HG03342 (cell line): ENCODE data around the gene HIBCH.

Experiments
- ATAC-seq: cut with Tn5 transposase; IDR thresholded peaks from one replicate; pipeline ENCODE4 v1.9.1; 2021; ENCODE audit warnings: mild to moderate bottlenecking, moderate library complexity; ENCODE audit not compliant: unreplicated experiment

Gene HIBCH

DNA sequence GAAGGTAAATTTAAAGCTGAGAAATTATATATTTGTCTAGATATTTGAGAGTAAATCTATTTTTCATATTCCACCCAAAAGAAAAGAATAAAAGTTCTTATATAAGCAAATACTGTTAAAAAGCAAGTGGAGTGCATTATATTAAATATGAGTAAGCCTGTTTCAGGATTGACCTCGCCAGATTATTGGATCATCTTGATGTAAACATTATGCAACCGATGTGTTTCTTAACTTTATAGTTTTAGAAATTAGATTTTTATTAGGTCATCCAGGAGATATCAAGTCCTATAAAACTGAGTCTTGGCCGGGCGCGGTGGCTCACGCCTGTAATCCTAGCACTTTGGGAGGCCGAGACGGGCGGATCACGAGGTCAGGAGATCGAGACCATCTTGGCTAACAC lies 156.8 kb downstream of the HIBCH start:
- no peak for ATAC-seq

DNA sequence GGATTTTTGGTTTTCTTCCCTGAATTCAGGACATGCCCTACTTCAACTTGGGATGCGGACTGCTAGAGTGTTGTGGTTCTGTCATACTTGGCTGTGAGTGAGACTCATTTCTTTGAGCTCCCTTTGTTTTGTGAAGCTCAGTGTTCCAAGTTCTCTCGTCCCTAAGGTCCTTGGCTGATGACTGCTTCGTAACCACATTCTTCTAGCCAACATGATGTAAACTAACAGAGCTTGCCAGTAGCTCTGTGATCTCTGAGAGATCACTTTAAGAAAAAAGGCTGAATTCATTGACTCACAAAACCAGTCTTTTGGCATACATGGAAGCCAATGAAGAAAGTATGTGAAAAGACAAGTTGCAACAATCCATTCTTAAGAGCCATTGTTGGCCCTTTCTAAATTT lies 160.2 kb downstream of the HIBCH start:
- no peak for ATAC-seq

DNA sequence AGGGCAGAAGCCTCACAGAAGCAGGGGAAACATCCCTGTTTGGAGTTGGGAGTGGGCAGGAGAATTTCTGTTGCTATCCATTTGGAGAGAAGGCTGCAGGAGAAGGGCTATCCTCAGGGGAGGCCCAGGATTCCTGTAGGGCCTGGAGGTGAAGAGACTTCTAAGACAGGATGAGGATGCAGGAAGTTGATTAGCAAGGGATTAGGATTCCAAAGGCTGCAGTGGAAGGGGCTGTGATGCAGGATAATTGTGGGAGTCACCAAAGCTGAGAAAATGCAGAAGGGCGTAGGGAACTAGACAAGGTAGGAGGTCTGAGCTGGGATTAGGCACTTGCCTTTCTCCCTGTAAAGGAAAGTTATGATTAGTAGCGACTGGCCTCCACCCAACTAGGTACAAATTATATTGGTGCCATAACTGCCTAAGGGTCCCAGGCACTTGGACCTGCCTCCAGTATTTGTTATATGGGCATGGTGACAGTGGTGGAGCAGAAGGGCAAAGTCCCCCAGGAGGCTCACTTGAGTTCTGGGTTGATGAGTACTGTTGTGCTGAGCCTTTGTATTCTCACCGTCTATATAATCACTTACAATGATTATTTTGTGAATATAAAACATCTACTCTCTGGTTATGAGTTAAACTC lies 160.7 kb downstream of the HIBCH start:
- no peak for ATAC-seq

DNA sequence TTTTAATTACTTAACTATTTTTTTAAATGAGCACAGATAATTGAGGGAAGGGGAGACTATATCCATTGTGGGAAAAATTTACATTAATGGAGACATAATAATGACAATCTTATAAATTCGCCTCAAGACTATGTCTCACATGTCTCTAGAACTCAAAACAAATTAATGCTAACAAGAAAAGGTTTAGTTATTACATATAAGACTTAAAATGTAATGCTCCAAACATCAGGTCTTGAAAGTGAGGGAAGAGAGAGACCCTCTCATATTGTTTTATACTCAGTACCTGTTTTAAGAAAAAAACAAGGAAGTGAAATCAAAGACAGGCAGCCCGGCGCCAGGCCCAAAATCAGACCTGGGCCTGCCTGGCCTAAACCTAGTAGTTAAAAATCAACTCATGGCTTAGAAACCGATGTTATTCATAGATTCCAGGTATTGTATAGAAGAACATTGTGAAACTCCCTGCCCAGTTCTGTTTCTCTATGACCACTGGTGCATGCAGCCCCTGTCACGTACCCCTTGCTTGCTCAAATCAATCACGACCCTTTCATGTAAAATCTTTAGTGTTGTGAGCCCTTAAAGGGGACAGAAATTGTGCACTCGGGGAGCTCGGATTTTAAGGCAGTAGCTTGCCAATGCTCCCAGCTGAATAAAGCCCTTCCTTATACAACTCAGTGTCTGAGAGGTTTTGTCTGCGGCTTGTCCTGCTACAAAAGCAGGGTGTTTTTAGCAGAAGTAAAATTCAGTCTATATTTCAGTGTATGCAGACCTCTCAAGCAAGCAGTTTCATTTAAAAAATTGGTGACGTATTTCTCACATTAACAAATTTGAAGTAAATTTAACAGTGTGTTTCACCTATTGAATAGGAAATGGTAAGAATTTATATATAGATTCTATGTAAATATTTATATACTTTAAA lies 161.8 kb downstream of the HIBCH start:
- ATAC-seq = peak; percentile 48

DNA sequence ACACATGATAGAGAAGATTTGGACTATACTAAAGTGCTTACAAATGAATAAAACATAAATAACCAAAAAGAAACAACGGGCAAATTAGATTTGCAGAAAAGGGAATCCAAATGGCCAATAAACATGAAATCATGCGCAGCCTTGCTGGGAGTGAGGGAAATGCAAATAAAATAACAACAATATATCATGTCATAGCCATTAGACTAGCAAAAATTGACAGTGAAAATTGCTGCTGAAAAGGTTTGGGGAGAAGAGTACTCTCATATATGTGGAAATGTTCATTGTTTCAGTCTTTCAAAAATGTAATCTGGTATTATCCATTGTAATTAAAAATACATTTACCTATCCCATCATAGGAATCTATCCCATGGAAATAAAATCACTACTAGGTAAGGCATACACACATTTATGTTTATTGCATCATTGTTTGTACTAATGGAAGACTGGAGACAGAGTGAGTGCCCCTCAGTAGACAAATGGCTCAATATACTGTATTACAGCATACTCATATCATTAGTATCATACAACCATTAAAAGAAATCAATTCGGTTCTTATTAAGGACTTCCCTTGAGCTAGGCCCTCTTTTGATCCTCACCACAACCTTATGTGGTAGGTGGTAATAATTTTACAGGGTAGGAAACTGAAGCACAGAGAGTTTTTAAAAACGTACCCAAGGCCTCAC lies 163.0 kb downstream of the HIBCH start:
- ATAC-seq = no peak
